Thyroid gland (tissue), 4 donors: Measurements from ENCODE around the gene RFX1.

Experiments
- POLR2A ChIP-seq, 2 donors: fragments of 450-650 bp; IDR thresholded peaks; one replicate each; pipeline ENCODE4 v1.6.1; 2017; ENCODE audit warnings: antibody characterized with exemption in 2 of 2, mild to moderate bottlenecking in 2 of 2, moderate library complexity in 1 of 2
- TF ChIP-seq, protein P1 (sequence below), 6 experiments: fragments of 200-600 bp in 3 of 6; fragments of 450-650 bp in 3 of 6; sonication (generic) in 3 of 6; IDR thresholded peaks; one replicate each; pipeline ENCODE4 v1.5.1; 2016 to 2019; ENCODE audit warnings: antibody characterized with exemption in 6 of 6, mild to moderate bottlenecking in 2 of 6, inconsistent platforms in 1 of 6, moderate library complexity in 1 of 6

DNA sequence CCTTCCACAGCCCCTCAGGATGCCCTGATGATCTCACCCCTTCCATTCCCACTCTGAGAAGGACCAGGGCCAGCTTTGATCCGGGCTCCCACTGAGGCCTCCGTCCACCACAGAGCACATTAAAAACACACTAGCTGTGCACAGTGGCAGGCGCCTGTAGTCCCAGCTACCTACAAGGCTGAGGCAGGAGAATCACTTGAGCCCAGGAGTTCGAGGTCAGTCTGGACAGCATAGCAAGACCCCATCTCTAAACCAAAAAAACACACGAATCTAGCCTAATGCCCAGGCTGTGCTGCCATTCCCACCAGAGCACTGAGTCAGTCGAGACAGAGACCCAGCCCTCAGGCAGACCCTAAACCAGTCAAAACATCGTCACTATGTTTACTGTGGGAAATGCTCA is 14.1 kb downstream of the RFX1 start:
- TF ChIP-seq, protein P1, sequence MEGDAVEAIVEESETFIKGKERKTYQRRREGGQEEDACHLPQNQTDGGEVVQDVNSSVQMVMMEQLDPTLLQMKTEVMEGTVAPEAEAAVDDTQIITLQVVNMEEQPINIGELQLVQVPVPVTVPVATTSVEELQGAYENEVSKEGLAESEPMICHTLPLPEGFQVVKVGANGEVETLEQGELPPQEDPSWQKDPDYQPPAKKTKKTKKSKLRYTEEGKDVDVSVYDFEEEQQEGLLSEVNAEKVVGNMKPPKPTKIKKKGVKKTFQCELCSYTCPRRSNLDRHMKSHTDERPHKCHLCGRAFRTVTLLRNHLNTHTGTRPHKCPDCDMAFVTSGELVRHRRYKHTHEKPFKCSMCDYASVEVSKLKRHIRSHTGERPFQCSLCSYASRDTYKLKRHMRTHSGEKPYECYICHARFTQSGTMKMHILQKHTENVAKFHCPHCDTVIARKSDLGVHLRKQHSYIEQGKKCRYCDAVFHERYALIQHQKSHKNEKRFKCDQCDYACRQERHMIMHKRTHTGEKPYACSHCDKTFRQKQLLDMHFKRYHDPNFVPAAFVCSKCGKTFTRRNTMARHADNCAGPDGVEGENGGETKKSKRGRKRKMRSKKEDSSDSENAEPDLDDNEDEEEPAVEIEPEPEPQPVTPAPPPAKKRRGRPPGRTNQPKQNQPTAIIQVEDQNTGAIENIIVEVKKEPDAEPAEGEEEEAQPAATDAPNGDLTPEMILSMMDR (IDR thresholded peaks at IDR 0.05), result no peak
- TF ChIP-seq POLR2A (IDR thresholded peaks at IDR 0.05), result no peak
